Measurements from ENCODE around the gene AGO3. TPM values are rescaled to one million over a fixed set of nuclear protein-coding genes. Genes with fewer than 3 reads are reported as not detected.
"Not testable (repeated sequence)": the region's sequence is repeated elsewhere in the genome, so short reads cannot be mapped to it uniquely, and the experiment has no call there.

Gene AGO3
- polyA plus RNA-seq, 4 donors, result 12.0 to 14.9 (median 13.8) TPM

DNA sequence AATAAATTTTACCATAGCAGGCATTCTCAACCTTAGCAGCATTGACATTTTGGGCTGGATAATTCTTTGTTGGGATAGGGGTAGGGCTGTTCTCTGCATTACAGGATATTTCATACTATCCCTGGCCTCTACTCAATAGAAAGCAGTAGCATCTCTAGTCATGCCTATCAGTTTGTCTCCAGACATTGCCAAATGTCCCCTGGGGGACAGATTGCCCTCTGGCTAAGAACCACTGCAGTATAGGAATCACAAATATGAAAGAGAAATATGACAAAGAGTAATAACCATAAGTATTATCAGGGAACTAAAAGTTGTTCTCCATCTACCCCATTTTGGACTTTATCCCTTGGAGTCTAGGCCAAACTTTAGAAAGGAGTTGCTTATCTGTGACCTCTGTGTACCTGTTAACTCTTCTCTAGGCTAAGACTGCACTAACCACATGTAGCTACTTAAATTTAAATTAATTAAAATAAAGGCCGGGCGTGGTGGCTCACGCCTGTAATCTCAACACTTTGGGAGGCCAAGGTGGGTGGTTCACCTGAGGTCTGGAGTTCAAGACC, 76.1 kb downstream of the AGO3 start:
- DNase-seq (ENCODE audit: low read depth in 4 of 4, low spot score in 3 of 4), result no peak

DNA sequence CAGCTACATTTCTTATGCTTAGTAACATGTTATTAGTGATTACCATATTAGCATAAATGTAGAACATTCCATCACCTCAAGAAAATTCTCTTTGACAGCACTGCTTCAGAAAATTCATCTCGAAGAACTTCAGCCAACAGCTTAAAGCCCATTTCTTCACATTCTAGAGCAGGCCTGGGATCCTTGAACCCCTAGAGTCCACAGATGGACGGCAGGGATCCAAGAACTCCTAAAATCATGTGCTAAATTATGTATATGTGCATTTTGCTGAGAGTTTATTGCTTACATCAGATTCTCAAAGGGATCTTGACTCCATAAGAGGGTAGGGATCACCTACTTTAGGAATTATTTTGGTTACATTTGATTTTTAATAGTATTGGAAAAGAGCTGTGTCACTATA, 76.8 kb downstream of the AGO3 start:
- no peak for DNase-seq (ENCODE audit: low read depth in 4 of 4, low spot score in 3 of 4)

DNA sequence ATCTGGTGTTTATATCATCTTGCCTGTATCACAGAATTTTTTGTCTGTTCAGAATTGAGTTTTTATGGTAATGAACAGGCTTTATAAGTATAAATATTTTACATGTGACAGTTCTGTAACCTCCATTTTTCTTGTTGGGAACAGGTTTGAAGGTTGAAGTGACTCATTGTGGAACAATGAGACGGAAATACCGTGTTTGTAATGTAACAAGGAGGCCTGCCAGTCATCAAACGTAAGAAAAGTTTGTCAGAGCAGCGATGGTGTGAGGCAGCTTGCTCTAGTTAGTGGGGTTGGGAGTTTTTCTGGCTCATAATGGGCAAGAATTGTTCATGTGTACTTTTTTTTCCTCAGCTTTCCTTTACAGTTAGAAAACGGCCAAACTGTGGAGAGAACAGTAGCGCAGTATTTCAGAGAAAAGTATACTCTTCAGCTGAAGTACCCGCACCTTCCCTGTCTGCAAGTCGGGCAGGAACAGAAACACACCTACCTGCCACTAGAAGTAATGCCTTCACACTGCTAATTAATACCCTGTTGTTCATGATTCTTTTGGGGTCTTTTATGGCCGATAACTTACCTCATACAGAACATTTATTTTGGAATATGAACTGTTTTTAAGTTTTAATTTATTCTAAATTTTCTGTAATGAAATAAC, 77.8 kb downstream of the AGO3 start:
- no peak for DNase-seq (ENCODE audit: low read depth in 4 of 4, low spot score in 3 of 4)

DNA sequence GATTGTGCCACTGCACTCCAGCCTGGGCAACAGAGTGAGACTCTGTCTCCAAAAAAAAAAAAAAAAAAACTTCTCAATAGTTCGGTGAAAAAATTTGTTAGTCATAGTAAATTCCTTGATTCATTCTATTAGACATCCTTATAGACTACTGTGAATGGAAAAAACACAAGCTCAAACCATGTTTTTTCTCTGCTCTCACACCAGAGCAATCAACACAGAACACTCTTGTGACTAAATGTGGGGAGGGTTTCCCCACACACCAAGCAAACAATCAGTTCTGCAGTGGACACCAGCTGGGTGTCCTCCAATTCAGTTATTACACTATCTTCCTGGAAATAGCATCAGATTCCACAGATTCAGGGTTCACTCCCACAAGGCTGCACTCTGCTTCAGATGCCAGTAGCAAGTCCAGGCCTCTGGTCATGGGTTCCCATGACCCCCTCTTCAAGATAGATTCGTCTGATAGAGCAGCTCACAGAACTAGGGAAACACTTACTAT, 83.9 kb downstream of the AGO3 start:
- no peak for DNase-seq (ENCODE audit: low read depth in 4 of 4, low spot score in 3 of 4)

DNA sequence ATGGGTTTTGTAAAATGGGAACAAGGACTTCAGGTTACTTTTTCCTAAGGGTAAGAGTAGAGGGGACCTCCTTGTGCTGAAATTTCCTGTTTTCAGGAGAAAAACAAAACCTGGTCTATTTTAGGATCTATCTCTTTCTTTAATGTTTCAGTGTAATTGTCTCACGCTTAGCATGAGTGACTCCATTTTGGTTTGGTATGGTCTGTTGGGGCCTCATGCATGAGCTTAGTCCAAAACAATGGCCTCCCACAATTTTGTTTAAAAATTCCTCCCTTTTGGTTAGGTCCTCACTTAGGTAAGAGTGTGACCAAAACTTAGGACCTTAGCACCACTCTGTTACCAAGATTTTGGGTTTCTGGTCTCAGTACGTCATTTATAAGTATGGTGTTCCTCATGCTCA, 85.8 kb downstream of the AGO3 start:
- DNase-seq (ENCODE audit: low read depth in 4 of 4, low spot score in 3 of 4), result no peak

DNA sequence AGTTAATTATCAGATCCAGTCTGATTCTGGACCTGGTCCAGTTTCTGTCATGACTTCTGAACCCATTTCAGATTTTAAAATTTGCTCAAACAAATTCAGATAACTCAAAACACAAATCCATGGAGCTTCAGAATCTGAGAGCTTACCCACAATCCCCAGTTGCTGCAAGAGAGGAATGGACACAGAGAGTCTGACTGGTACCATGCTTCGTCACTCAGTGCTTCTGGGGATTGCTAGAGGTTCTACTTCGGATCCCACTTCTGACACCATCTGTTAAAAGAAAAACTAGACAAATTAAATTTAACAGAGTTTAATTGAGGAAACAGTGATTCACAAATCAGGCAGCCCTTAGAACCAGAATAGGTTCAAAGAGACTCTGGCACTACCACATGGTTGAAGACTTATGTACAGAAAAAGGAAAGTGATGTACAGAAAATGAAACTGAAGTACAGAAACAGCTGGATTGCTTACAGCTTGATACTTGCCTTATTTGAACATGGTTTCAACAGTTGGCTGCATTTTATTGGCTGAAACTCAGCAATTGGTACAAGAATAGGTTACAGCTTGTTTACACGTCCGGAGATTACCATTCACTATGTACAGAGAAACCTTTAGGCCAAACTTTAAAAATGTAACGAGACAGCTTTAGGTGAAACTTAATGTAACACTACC, 92.3 kb downstream of the AGO3 start:
- DNase-seq (ENCODE audit: low read depth in 4 of 4, low spot score in 3 of 4), result no peak

DNA sequence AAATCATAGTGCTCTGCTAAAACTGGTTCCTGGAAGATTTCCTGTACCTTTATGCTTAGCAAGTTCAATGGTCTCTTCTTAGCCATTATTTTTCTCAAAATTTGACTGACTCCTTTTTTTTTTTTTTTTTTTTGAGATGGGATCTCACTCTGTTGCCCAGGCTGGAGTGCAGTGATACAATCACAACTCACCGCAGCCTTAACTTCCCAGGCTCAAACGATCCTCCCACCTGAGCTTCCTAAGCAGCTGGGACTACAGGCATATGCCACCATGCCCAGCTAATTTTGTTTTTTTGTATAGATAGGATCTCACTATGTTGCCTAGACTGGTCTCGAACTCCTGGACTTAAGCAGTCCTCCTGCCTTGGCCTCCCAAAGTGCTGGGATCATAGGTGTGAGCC, 93.1 kb downstream of the AGO3 start:
- DNase-seq (ENCODE audit: low read depth in 4 of 4, low spot score in 3 of 4), result not testable (repeated sequence)

DNA sequence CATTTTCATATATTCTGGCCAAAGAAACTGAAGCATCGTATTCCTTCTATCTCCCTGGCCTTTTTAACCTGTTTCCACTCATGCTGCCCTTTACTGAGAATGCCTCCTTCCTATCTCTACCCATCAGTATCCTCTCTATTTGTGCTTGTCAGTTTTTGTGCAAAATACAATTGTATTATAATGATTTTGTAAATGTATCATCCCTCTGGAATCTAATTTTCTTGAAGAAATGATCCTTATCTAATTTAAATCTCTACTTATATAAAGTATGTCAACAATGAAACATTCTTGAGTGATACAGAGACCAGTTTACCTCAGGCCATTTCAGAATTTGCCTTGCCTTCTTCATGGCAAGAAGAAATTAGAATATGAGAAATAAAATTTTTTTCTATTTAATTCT, 93.9 kb downstream of the AGO3 start:
- DNase-seq (ENCODE audit: low read depth in 4 of 4, low spot score in 3 of 4), result no peak

DNA sequence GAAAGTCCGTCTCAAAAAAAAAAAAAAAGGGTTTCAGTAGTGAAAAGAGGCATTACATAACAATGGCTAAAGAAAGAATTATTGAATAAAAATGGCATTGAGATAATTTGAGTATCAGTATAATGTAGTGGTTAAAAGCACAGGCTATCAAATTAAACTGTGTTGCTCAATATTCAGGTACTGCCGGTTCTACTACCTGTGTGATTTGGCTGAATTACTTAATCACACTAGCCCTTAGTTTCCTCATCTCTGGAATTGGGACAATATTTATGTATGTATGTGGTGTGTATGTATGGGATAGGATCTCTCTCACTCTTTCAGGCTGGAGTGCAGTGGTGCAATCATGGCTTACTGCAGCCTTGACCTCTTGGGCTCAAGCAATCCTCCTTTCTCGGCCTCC, 96.9 kb downstream of the AGO3 start:
- DNase-seq (ENCODE audit: low read depth in 4 of 4, low spot score in 3 of 4), result no peak

DNA sequence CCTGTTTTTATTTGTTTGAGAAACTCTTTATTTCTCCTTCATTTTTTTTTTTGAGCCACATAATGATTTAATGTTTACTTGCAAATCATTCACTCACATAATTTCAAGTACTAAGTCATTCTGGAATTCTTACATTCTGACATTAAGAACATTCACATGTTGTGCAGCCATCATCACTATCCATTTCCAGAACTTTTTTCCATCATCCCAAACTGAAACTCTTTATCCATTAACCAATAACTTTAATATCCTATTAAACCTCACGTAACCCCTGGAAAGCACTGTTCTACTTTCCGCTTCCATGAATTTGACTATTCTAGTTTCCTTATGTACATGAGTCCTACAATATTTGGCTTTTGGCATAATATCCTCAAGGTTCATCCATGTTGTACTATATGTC, 100.5 kb downstream of the AGO3 start:
- no peak for DNase-seq (ENCODE audit: low read depth in 4 of 4, low spot score in 3 of 4)

DNA sequence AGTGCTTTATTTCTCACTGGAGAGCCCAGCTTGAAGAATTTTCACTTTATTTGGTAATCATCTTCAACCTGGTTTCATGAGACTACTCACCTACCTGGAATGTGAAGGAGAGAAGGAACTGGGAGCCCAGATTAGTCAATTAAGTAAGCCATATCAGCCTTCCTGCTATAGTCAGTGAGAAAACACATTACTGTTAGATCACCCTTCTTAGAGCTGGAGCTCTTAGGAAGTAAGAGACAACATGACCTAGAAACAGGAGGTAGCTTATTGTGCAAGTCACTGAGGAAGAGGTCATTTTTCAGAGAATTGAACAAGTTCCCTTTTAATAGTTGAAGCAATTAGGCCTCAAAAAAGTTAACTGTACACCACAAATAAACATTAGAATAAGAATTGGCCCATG, 103.8 kb downstream of the AGO3 start:
- no peak for DNase-seq (ENCODE audit: low read depth in 4 of 4, low spot score in 3 of 4)

DNA sequence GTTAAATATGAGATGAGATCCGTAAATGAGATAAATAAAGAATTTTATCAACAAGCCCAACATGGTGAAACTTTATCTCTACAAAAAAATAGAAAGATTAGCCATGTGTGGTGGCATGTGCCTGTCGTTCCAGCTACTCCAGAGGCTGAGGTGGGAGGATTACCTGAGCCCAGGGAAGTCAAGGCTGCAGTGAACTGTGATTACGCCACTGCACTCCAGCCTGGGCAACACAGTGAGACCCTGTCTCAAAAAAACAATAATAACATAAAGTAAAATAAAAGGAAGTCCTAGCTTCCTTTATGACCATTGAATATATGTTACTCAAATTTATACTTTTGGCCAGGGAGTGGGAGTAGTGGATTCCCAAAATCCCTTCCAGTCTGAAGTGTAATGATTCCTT, 104.2 kb downstream of the AGO3 start:
- DNase-seq (ENCODE audit: low read depth in 4 of 4, low spot score in 3 of 4), result no peak

DNA sequence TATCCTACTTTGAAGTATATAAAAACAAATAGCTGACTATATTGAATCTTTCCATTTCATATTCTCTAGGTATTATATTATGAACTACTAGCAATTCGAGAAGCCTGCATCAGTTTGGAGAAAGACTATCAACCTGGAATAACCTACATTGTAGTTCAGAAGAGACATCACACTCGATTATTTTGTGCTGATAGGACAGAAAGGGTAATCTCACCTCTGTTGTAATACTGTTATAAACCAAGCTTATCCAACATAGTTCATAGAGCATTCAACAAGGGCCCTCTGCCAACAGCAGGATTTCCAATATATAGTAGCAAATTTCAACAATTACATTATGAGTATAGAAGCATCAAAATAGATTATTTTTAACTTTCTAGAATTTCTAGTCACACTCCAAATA, 109.3 kb downstream of the AGO3 start:
- DNase-seq (ENCODE audit: low read depth in 4 of 4, low spot score in 3 of 4), result no peak

DNA sequence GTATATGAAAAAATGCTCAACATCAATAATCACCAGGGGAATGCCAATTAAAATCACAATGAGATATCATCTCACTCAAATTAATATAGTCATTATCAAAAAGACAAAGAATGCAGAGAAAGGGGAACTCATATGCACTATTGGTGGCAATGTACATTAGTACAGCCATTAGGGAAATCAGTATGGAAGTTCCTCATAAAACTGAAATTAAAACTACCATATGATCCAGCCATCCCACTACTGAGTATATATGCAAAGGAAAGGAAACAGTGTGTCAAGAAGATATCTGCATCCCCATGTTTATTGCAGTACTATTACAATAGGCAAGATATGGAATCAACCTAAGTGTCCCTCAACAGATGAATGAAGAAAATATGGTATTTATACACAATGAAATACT, 120.9 kb downstream of the AGO3 start:
- DNase-seq (ENCODE audit: low read depth in 4 of 4, low spot score in 3 of 4), result no peak

DNA sequence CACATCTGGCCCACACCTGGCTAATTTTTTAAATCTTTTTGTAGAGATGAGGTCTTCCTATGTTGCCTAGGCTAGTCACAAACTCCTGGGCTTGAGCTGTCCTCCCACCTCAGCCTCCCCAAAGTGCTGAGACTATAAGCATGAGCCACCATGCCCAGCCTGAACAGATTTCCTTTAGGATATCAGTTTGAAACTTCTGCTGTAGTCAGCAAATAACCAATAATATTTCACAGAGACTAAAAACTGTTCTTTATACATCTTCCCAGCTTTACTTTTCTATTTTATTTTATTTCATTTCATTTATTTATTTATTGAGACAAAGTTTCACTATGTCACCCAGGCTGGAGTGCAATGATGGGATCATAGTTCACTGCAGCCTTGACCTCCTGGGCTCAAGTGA, 123.1 kb downstream of the AGO3 start:
- DNase-seq (ENCODE audit: low read depth in 4 of 4, low spot score in 3 of 4), result no peak

DNA sequence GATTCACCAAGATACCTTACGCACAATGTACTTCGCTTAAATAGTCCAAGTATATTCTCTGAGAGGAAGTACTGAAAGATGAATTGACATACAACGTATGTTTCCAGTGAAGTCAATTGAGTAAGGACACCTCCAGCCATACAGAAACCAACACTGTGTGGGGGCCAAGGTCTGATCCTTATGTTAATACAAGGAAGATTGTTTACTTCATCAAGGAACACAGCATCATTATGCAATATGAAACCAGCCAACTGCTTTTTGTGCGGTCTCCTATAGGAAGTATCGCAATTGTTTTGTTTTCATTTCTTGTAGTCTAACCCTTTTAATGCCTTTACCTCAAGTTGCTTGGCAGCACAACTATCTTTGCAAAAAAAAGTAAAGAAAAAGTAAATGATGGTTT, 124.8 kb downstream of the AGO3 start:
- DNase-seq (ENCODE audit: low read depth in 4 of 4, low spot score in 3 of 4), result no peak

DNA sequence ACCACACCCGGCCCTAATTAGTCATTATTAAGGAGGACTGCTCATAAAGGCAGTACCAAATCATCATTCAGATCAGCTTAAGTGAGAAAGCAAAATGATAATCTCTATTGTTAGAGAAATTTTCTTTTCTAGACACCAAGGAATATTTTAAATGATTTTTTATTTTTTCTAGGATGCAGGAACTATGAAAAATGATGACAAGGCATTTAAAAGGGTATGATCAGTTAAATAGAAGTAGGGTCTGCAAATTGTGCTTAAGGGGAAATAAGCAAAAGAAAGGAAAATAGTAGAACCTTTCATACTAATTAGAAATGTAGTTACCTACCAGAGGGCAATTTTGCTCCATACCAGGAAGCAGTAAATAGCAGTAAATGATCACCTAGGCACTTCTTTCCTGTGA, 131.4 kb downstream of the AGO3 start:
- no peak for DNase-seq (ENCODE audit: low read depth in 4 of 4, low spot score in 3 of 4)

DNA sequence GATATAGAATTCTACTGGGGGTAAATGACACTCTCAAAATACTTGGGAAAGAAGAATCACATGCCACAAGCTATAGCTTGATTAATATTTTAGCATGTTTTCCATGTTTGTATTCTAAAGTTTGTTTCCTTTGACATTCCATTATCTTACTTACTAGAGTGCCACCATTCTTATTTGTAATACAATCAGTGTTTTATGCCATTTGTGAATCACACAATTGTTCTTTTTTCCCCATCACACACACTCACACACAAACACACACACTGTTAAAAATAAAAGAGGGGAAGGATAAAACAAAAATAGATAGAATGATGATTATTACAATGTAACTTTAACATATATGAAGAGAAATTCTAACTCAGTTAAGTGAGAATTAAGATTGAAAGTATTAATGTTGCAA, 137.0 kb downstream of the AGO3 start:
- DNase-seq (ENCODE audit: low read depth in 4 of 4, low spot score in 3 of 4), result no peak

DNA sequence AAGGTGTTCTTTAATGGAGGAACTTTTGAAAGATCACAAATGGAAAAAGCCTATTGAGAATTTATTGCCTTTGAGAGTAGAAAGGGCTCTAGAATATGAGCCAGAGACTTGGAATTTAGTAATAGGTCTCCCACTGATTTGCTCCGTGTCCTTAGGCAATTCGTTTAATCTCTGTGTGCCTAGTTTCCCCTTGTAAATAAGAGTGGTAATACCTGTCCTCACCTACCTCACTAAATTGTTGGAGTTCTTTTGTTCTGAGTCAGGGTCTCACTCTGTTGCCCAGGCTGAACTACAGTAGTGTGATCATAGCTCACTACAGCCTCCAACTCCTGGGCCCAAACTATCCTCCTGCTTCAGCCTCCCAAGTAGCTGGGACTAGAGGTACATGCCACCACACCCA, 138.0 kb downstream of the AGO3 start:
- no peak for DNase-seq (ENCODE audit: low read depth in 4 of 4, low spot score in 3 of 4)

DNA sequence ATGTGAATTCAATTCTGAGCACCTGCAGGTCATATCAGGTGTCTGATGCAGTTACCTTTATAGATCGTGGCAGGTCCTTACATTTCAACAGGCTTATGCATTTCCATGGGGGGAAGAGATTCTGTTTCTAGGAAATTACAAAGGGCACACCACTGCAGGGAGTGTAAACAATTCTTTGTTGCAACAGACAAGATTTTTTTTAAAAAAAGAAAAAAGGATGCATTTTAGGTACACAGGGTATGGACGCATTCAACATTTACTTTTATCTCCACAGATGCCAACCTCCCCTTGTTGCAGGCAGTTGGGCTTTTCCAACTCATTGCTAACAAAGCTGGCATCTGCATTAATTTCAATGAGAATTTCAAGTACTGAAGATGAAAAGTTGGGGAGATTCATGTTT, 139.4 kb downstream of the AGO3 start:
- DNase-seq (ENCODE audit: low read depth in 4 of 4, low spot score in 3 of 4), result no peak

DNA sequence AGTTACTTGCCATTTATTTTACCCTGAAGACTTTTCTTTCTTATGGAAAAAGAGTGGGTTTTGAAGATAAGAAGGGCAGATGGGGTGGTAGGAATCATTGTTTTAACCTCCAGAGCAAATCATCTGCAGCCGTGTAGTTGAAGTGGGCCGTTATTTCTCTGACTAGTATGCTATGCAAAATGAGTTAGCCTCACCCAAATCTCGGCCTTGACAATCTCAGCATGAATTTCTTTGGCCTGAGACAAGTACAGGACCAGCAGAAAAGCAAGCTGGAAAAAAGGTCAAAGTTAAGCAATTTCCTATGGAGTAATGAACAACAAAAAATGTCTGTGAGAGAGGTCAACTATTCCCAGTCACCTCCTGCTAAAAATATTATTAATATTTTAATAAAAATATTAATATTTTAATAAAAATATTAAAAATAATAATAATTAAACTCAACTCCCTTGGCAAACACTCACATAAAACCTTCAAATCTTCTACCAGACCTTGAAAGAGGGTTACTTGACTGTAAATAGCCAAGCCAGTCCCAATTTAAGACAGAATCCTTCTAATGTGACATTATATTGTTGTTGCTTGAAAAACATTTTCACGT, 146.2 kb downstream of the AGO3 start:
- no peak for DNase-seq (ENCODE audit: low read depth in 4 of 4, low spot score in 3 of 4)

DNA sequence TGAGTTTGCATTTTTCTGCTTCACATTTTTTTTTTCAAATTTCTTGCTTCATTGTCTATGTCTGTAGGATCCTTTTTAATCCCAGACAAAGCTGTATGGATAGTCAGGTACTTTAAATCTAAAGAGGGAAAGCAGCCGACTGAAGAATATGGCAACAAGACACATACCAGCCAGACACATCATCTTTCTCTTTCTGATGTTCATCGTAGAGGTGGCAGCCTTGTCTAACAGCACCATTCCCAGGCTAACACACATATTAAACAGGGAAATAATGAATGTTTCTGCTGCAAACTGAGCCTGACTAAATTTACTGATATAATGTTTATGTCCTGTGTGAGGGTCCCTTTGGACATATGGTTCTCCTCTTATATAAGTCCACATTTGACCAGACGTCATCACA, 149.3 kb downstream of the AGO3 start:
- no peak for DNase-seq (ENCODE audit: low read depth in 4 of 4, low spot score in 3 of 4)
